ENCODE data around the gene APC.

APC gene

DNA sequence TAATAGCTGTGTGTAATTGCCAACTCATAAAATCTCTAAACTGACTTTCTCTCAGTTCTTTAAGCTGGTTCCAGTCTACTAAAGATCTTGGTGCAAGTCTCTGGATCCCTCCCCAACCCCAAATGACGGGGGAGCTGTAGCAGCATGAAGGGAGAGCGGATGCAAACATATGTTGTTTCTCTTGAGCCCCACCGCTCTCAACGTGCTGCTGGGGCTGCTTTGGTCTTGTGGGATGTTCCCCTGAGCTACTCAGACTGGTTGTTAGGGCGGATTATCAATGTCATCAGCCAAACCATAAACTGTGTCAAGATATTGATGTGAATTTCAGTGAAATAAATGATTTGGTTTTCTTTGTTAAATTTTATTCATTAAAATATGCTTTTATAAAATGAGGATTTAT is 40.9 kb upstream of the APC start (continued):
- TF ChIP-seq, protein P1, sequence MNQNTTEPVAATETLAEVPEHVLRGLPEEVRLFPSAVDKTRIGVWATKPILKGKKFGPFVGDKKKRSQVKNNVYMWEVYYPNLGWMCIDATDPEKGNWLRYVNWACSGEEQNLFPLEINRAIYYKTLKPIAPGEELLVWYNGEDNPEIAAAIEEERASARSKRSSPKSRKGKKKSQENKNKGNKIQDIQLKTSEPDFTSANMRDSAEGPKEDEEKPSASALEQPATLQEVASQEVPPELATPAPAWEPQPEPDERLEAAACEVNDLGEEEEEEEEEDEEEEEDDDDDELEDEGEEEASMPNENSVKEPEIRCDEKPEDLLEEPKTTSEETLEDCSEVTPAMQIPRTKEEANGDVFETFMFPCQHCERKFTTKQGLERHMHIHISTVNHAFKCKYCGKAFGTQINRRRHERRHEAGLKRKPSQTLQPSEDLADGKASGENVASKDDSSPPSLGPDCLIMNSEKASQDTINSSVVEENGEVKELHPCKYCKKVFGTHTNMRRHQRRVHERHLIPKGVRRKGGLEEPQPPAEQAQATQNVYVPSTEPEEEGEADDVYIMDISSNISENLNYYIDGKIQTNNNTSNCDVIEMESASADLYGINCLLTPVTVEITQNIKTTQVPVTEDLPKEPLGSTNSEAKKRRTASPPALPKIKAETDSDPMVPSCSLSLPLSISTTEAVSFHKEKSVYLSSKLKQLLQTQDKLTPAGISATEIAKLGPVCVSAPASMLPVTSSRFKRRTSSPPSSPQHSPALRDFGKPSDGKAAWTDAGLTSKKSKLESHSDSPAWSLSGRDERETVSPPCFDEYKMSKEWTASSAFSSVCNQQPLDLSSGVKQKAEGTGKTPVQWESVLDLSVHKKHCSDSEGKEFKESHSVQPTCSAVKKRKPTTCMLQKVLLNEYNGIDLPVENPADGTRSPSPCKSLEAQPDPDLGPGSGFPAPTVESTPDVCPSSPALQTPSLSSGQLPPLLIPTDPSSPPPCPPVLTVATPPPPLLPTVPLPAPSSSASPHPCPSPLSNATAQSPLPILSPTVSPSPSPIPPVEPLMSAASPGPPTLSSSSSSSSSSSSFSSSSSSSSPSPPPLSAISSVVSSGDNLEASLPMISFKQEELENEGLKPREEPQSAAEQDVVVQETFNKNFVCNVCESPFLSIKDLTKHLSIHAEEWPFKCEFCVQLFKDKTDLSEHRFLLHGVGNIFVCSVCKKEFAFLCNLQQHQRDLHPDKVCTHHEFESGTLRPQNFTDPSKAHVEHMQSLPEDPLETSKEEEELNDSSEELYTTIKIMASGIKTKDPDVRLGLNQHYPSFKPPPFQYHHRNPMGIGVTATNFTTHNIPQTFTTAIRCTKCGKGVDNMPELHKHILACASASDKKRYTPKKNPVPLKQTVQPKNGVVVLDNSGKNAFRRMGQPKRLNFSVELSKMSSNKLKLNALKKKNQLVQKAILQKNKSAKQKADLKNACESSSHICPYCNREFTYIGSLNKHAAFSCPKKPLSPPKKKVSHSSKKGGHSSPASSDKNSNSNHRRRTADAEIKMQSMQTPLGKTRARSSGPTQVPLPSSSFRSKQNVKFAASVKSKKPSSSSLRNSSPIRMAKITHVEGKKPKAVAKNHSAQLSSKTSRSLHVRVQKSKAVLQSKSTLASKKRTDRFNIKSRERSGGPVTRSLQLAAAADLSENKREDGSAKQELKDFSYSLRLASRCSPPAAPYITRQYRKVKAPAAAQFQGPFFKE (tag by site-specific recombination; IDR thresholded peaks at IDR 0.05; ENCODE audit: borderline replicate concordance) = no peak
- TF ChIP-seq ZSCAN16 (tag by site-specific recombination; IDR thresholded peaks at IDR 0.05) (no peak), ZNF76 (tag by site-specific recombination; IDR thresholded peaks at IDR 0.05; ENCODE audit: borderline replicate concordance, low read depth) (no peak), ZNF133 (tag by site-specific recombination; IDR thresholded peaks at IDR 0.05) (no peak), ZBTB1 (tag by site-specific recombination; IDR thresholded peaks at IDR 0.05) (no peak), KLF7 (tag by site-specific recombination; IDR thresholded peaks at IDR 0.05; ENCODE audit: borderline replicate concordance) (no peak), ZNF174 (tag by site-specific recombination; IDR thresholded peaks at IDR 0.05) (no peak), ZNF146 (tag by site-specific recombination; IDR thresholded peaks at IDR 0.05) (no peak), GFI1B (tag by site-specific recombination; IDR thresholded peaks at IDR 0.05) (no peak)

DNA sequence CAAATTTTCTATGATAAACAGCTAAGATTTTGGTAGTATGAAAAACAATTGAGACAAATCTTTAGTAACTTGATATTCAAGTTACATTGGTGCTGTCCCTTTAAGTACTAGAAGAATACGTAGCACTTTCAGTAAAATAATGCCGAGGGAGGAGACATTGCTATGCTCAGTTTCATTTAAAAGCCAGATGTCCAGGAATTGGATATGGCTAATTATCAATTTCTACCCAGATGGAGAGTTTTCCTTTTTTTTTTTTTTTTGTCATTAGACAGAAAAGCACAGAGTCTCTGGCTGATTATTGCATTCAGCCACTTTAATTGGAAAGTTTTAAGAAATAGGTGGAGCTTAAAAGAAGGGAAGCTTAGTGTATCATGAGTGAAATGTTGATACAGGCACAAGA is 40.4 kb upstream of the APC start:
- TF ChIP-seq MZF1 (tag by site-specific recombination; IDR thresholded peaks at IDR 0.05; ENCODE audit: borderline replicate concordance) = no peak
- no peak for TF ChIP-seq ZIC2 (tag by site-specific recombination; IDR thresholded peaks at IDR 0.05)
- no peak for TF ChIP-seq ZNF157 (tag by site-specific recombination; IDR thresholded peaks at IDR 0.05)
- ChIA-PET POLR2A (interaction anchor here (0.6 kb wide), 1 partner anchor 277 kb away, joined by 3 read pairs; no protein-coding TSS in a partner anchor), CTCF (interaction anchor here (1.0 to 1.2 kb wide), 2 partner anchors 50 to 151 kb away, joined by 3 to 4 read pairs; no protein-coding TSS in a partner anchor)
- no peaks in the 10 kb centered on the region for H3K4me1 ChIP-seq (ENCODE audit: control insufficient read depth, insufficient read depth, low read length)
- no peaks in the 10 kb centered on the region for H3K36me3 ChIP-seq (ENCODE audit: control insufficient read depth in 2 of 2, insufficient read depth in 1 of 2, low read length in 2 of 2)
- H3K9me3 ChIP-seq (ENCODE audit: control insufficient read depth, insufficient read depth, low read depth, low read length) = no peaks in the 10 kb centered on the region
- H3K27ac ChIP-seq (ENCODE audit: extremely low read depth, low read depth, low read length) = no peak overlapping the region
- no peak overlapping the region for H3K4me3 ChIP-seq (ENCODE audit: low read depth, low read length)

DNA sequence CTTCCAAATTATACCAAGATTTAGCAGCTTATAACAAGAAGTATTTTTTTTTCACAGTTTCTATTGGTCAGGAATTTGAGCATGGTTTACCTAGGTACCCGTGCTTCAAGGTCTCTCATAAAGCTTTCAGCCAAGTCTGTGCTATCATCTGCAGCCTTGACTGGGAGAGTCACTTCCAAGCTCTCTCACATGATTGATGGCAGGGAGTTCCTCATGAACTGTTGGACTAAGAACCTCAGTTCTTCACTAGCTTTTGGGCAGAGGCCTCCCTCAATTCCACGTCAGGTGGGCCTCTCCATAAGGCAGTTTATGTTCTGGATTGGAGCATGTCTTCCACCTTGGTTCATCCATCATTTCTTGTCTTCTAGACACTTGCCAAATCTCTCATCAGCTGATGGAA is 39.9 kb upstream of the APC start:
- no peak overlapping the region for H3K4me3 ChIP-seq (ENCODE audit: low read depth, low read length)
- H3K36me3 ChIP-seq (ENCODE audit: control insufficient read depth in 2 of 2, insufficient read depth in 1 of 2, low read length in 2 of 2) = no peaks in the 10 kb centered on the region
- ChIA-PET CTCF (interaction anchor here (1.2 kb wide), 1 partner anchor 150 kb away, joined by 4 read pairs; no protein-coding TSS in a partner anchor), POLR2A (interaction anchor here (0.6 kb wide), 1 partner anchor 277 kb away, joined by 3 read pairs; no protein-coding TSS in a partner anchor)
- H3K4me1 ChIP-seq (ENCODE audit: control insufficient read depth, insufficient read depth, low read length) = no peaks in the 10 kb centered on the region
- no peaks in the 10 kb centered on the region for H3K9me3 ChIP-seq (ENCODE audit: control insufficient read depth, insufficient read depth, low read depth, low read length)
- H3K27ac ChIP-seq (ENCODE audit: extremely low read depth, low read depth, low read length) = no peak overlapping the region
- TF ChIP-seq ZNF623 (tag by site-specific recombination; IDR thresholded peaks at IDR 0.05) = no peak
- TF ChIP-seq, protein P2, sequence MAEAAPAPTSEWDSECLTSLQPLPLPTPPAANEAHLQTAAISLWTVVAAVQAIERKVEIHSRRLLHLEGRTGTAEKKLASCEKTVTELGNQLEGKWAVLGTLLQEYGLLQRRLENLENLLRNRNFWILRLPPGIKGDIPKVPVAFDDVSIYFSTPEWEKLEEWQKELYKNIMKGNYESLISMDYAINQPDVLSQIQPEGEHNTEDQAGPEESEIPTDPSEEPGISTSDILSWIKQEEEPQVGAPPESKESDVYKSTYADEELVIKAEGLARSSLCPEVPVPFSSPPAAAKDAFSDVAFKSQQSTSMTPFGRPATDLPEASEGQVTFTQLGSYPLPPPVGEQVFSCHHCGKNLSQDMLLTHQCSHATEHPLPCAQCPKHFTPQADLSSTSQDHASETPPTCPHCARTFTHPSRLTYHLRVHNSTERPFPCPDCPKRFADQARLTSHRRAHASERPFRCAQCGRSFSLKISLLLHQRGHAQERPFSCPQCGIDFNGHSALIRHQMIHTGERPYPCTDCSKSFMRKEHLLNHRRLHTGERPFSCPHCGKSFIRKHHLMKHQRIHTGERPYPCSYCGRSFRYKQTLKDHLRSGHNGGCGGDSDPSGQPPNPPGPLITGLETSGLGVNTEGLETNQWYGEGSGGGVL (tag by site-specific recombination; IDR thresholded peaks at IDR 0.05) = no peak
- TF ChIP-seq, protein P3, sequence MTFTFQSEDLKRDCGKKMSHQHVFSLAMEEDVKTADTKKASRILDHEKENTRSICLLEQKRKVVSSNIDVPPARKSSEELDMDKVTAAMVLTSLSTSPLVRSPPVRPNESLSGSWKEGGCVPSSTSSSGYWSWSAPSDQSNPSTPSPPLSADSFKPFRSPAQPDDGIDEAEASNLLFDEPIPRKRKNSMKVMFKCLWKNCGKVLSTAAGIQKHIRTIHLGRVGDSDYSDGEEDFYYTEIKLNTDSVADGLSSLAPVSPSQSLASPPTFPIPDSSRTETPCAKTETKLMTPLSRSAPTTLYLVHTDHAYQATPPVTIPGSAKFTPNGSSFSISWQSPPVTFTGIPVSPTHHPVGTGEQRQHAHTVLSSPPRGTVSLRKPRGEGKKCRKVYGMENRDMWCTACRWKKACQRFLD (tag by site-specific recombination; IDR thresholded peaks at IDR 0.05) = no peak
- no peak for TF ChIP-seq KLF8 (tag by site-specific recombination; IDR thresholded peaks at IDR 0.05)
- no peak for TF ChIP-seq ZNF266 (tag by site-specific recombination; IDR thresholded peaks at IDR 0.05; ENCODE audit: low read depth)
- no peak for TF ChIP-seq ZNF16 (tag by site-specific recombination; IDR thresholded peaks at IDR 0.05; ENCODE audit: low read depth)
- TF ChIP-seq SP3 (tag by site-specific recombination; IDR thresholded peaks at IDR 0.05) = no peak
- no peak for TF ChIP-seq ZFP69B (tag by site-specific recombination; IDR thresholded peaks at IDR 0.05)
- no peak for TF ChIP-seq ZNF404 (tag by site-specific recombination; IDR thresholded peaks at IDR 0.05)
- TF ChIP-seq ZNF561 (tag by site-specific recombination; IDR thresholded peaks at IDR 0.05; ENCODE audit: borderline replicate concordance) = no peak
- no peak for TF ChIP-seq GFI1B (tag by site-specific recombination; IDR thresholded peaks at IDR 0.05)
- no peak for TF ChIP-seq ZNF248 (tag by site-specific recombination; IDR thresholded peaks at IDR 0.05)
- no peak for TF ChIP-seq MYNN (tag by site-specific recombination; IDR thresholded peaks at IDR 0.05; ENCODE audit: borderline replicate concordance)
- TF ChIP-seq ZNF792 (tag by site-specific recombination; IDR thresholded peaks at IDR 0.05) = no peak
- no peak for TF ChIP-seq ZNF138 (tag by site-specific recombination; IDR thresholded peaks at IDR 0.05; ENCODE audit: borderline replicate concordance)
